ENCODE measurements around the gene IMMP2L. TPM values are rescaled to one million over a fixed set of nuclear protein-coding genes. Genes with fewer than 3 reads are reported as not detected.

The IMMP2L gene
- total and polyA plus RNA-seq, 2 of the 8 experiments (the other 6 are each of a cell fraction or from before 2014, with no cell fraction given), result 2.3 to 10.1 TPM

DNA sequence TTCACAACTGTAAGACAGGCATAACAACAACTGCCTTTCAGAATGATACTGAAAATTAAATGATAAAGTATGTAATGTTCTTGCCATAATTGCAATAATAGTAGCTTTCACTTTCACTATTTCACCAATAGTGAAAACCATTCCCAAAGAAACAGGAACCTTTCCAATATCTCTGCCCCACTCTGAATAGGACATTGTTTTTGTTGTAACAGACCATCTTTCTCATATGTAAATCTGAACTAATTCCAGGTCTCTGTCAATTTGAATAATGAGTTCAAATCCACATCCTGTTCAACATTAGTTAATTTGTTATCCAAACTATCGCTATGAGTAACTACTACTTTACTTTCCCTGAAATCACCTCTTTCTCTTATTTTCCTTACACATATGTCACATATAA, 323.4 kb downstream of the IMMP2L start (continued):
- TF ChIP-seq, protein P1, sequence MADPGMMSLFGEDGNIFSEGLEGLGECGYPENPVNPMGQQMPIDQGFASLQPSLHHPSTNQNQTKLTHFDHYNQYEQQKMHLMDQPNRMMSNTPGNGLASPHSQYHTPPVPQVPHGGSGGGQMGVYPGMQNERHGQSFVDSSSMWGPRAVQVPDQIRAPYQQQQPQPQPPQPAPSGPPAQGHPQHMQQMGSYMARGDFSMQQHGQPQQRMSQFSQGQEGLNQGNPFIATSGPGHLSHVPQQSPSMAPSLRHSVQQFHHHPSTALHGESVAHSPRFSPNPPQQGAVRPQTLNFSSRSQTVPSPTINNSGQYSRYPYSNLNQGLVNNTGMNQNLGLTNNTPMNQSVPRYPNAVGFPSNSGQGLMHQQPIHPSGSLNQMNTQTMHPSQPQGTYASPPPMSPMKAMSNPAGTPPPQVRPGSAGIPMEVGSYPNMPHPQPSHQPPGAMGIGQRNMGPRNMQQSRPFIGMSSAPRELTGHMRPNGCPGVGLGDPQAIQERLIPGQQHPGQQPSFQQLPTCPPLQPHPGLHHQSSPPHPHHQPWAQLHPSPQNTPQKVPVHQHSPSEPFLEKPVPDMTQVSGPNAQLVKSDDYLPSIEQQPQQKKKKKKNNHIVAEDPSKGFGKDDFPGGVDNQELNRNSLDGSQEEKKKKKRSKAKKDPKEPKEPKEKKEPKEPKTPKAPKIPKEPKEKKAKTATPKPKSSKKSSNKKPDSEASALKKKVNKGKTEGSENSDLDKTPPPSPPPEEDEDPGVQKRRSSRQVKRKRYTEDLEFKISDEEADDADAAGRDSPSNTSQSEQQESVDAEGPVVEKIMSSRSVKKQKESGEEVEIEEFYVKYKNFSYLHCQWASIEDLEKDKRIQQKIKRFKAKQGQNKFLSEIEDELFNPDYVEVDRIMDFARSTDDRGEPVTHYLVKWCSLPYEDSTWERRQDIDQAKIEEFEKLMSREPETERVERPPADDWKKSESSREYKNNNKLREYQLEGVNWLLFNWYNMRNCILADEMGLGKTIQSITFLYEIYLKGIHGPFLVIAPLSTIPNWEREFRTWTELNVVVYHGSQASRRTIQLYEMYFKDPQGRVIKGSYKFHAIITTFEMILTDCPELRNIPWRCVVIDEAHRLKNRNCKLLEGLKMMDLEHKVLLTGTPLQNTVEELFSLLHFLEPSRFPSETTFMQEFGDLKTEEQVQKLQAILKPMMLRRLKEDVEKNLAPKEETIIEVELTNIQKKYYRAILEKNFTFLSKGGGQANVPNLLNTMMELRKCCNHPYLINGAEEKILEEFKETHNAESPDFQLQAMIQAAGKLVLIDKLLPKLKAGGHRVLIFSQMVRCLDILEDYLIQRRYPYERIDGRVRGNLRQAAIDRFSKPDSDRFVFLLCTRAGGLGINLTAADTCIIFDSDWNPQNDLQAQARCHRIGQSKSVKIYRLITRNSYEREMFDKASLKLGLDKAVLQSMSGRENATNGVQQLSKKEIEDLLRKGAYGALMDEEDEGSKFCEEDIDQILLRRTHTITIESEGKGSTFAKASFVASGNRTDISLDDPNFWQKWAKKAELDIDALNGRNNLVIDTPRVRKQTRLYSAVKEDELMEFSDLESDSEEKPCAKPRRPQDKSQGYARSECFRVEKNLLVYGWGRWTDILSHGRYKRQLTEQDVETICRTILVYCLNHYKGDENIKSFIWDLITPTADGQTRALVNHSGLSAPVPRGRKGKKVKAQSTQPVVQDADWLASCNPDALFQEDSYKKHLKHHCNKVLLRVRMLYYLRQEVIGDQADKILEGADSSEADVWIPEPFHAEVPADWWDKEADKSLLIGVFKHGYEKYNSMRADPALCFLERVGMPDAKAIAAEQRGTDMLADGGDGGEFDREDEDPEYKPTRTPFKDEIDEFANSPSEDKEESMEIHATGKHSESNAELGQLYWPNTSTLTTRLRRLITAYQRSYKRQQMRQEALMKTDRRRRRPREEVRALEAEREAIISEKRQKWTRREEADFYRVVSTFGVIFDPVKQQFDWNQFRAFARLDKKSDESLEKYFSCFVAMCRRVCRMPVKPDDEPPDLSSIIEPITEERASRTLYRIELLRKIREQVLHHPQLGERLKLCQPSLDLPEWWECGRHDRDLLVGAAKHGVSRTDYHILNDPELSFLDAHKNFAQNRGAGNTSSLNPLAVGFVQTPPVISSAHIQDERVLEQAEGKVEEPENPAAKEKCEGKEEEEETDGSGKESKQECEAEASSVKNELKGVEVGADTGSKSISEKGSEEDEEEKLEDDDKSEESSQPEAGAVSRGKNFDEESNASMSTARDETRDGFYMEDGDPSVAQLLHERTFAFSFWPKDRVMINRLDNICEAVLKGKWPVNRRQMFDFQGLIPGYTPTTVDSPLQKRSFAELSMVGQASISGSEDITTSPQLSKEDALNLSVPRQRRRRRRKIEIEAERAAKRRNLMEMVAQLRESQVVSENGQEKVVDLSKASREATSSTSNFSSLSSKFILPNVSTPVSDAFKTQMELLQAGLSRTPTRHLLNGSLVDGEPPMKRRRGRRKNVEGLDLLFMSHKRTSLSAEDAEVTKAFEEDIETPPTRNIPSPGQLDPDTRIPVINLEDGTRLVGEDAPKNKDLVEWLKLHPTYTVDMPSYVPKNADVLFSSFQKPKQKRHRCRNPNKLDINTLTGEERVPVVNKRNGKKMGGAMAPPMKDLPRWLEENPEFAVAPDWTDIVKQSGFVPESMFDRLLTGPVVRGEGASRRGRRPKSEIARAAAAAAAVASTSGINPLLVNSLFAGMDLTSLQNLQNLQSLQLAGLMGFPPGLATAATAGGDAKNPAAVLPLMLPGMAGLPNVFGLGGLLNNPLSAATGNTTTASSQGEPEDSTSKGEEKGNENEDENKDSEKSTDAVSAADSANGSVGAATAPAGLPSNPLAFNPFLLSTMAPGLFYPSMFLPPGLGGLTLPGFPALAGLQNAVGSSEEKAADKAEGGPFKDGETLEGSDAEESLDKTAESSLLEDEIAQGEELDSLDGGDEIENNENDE (IDR thresholded peaks at IDR 0.05; ENCODE audit: insufficient replicate concordance, low read length), result no peak
- TF ChIP-seq TBP (IDR thresholded peaks at IDR 0.05; ENCODE audit: low read depth, low read length) (no peak), SP4 (IDR thresholded peaks at IDR 0.05; ENCODE audit: low read length) (no peak)
- TF ChIP-seq, protein P2, sequence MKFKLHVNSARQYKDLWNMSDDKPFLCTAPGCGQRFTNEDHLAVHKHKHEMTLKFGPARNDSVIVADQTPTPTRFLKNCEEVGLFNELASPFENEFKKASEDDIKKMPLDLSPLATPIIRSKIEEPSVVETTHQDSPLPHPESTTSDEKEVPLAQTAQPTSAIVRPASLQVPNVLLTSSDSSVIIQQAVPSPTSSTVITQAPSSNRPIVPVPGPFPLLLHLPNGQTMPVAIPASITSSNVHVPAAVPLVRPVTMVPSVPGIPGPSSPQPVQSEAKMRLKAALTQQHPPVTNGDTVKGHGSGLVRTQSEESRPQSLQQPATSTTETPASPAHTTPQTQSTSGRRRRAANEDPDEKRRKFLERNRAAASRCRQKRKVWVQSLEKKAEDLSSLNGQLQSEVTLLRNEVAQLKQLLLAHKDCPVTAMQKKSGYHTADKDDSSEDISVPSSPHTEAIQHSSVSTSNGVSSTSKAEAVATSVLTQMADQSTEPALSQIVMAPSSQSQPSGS (IDR thresholded peaks at IDR 0.05; ENCODE audit: low read length), result no peak

Data from H1 (cell line).